Pancreas (tissue), 10 donors: ENCODE results near the gene ZMYND8. TPM values are rescaled to one million over a fixed set of nuclear protein-coding genes. Genes with fewer than 3 reads are reported as not detected.

ENCODE experiments used
- ATAC-seq, 4 donors: fragments of 200-7000 bp; cut with Tn5 transposase; one replicate each; pipeline versions ENCODE4 v1.8.0 to v1.9.1; 2020; ENCODE audit warnings: mild to moderate bottlenecking in 4 of 4, moderate library complexity in 4 of 4
- DNase-seq, 6 donors: peaks; one replicate each; pipeline ENCODE4 v3.0.0-alpha.2; 2020
- FAIRE-seq: peaks from 2 replicates; lab custom pipeline; 2012; peaks lifted over from hg19 to GRCh38; lab: Jason Lieb, UNC
- H3K27ac ChIP-seq, 4 donors: fragments of 200-600 bp; sonication (generic); 1 replicate in 3 of 4; 2 replicates in 1 of 4; pipeline versions ENCODE4 v1.5.0 to v1.8.0; 2020
- H3K27me3 ChIP-seq, 4 donors: fragments of 200-600 bp; one replicate each; pipeline ENCODE4 v1.8.0; 2021
- H3K36me3 ChIP-seq, 3 donors: fragments of 200-600 bp; sonication (generic) in 1 of 3; one replicate each; pipeline versions ENCODE4 v1.5.0 to v1.8.0; 2020 to 2021
- H3K4me1 ChIP-seq, 3 donors: fragments of 200-600 bp; one replicate each; pipeline ENCODE4 v1.8.0; 2021
- H3K4me3 ChIP-seq, 4 donors: fragments of 200-600 bp; sonication (generic) in 2 of 4; one replicate each; pipeline versions ENCODE4 v1.5.0 to v1.8.0; 2020 to 2021
- H3K9me3 ChIP-seq, 4 donors: fragments of 200-600 bp; one replicate each; pipeline ENCODE4 v1.8.0; 2021
- WGBS, 2 donors: extraction: QIAGEN DNeasy Blood & Tissue Kit; methylation state at CpG; one replicate each; pipeline ENCODE4 v1.1.7; 2013; 5-methylcytosine and 5-hydroxymethylcytosine counted together
- intact Hi-C, 3 donors: fragments of 100-400 bp; cut with DNase I; formaldehyde crosslinking; loops; one replicate each; pipeline versions ENCODE4 v1.11.1 to v1.14.2; 2022
- polyA plus RNA-seq, 2 donors: library from polyadenylated mRNA; stranded (reverse); fragments of 200-250 nt; gene quantifications; one replicate each; pipeline ENCODE4 v1.2.3, GENCODE V29; 2013
- total RNA-seq, 6 donors: library from RNA; stranded (reverse); fragmentation: NEBNext Ultra II Directional in 4 of 6; extraction: Animal tissue kit (Norgen Biotek cat#: 25700) in 4 of 6; gene quantifications; one replicate each; pipeline versions ENCODE4 v1.2.1 to v1.2.4, GENCODE V29; 2021 to 2023
- TF ChIP-seq, protein P1 (sequence below), 4 donors: fragments of 200-600 bp; sonication (generic) in 3 of 4; IDR thresholded peaks; one replicate each; pipeline versions ENCODE4 v1.5.0 to v1.8.0; 2021; ENCODE audit warnings: antibody characterized with exemption in 4 of 4
- donor health status: healthy with polysubstance abuse.
- donor health status: DM: no; HTN: no; CAD: no; lungs with moderate emphysema.
- donor health status: DM: no; HTN: no; CAD: no.
- donor health status: control.
- donor health status: control.
- donor health status: Bipolar disorder and iron deficiency.
- donor health status: DM: yes; HTN: yes; CAD: no.
- donor health status: DM: no; HTN: no; CAD: no.
- donor health status: DM: no; HTN: no; CAD: no.
- donor health status: DM: yes; HTN: yes; CAD: no.

Gene ZMYND8
- total and polyA plus RNA-seq, 8 donors: 10.8 to 25.6 (median 17.2) TPM

DNA sequence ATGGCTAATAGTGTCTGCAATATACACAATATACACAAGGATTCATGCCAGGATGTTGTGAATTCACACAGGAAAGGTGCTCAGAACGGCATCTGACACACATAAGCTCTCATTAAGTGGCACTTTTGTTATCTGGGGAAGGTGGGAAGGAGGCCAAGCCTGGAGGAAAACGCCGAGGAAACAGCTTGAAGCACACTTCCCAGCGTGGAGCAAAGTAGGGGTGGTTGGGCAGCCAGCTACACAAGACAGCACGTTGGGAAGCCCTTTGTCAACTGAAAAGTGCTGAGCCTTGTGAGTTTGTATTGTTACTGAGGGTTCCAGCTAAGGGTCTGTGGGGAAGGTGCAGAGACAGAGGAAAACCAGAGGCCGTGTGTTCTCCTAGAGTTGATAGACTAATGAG is 181.0 kb downstream of the ZMYND8 start:
- FAIRE-seq: no peak
- no peak for ATAC-seq
- intact Hi-C loops: no loop called here
- 21 to 26% methylated on average over 6 of the region's 6 CpGs for WGBS, 2 donors
- Histone ChIP-seq H3K27me3 (no peaks in the 10 kb centered on the region), H3K4me1 (no peaks in the 10 kb centered on the region), H3K4me3 (no peak overlapping the region), H3K9me3 (no peaks in the 10 kb centered on the region), H3K36me3 (no peaks in the 10 kb centered on the region), H3K27ac (no peak overlapping the region)
- no peak for DNase-seq
- TF ChIP-seq, protein P1, sequence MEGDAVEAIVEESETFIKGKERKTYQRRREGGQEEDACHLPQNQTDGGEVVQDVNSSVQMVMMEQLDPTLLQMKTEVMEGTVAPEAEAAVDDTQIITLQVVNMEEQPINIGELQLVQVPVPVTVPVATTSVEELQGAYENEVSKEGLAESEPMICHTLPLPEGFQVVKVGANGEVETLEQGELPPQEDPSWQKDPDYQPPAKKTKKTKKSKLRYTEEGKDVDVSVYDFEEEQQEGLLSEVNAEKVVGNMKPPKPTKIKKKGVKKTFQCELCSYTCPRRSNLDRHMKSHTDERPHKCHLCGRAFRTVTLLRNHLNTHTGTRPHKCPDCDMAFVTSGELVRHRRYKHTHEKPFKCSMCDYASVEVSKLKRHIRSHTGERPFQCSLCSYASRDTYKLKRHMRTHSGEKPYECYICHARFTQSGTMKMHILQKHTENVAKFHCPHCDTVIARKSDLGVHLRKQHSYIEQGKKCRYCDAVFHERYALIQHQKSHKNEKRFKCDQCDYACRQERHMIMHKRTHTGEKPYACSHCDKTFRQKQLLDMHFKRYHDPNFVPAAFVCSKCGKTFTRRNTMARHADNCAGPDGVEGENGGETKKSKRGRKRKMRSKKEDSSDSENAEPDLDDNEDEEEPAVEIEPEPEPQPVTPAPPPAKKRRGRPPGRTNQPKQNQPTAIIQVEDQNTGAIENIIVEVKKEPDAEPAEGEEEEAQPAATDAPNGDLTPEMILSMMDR (IDR thresholded peaks at IDR 0.05): no peak

DNA sequence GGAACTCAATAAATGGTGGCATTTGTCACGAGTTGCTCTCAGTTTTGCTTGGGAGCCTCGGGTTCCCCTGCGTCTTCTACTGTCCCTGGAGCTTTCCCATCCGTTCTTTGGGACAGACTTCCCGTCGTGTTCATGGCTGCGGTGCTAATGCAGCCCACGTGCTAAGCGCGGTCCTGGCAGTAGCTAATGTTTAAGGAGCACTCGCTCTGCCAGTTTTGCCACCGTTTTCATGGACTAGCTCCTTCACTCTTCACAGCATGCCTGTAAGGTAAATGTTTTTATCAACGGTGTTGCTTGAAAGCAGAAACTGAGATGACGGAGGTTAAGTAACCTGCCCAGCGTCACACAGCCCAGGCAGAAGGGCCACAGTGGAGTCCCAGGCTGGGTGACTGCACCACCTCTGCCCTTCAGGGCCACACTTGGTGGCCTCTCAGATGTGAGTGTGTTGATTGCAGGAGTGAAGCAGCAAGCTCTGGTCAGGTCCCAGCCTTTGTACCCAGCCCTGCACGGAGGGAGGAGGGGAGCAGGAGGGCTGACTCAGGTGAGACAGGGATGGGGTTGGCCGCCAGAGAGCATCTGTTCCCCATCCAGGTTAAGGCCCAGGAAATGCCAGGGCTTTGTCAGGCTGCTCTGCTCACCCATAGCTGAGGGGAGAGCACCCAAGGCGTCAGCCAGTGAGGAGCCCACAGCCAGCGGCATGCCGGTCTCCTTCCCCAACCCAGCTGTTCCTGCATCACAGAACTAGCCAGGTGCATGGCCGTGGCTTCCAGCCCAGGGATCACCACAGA is 181.8 kb downstream of the ZMYND8 start:
- intact Hi-C loops: no loop called here
- Histone ChIP-seq H3K27me3 (no peaks in the 10 kb centered on the region), H3K4me3 (no peak overlapping the region), H3K27ac (no peak overlapping the region), H3K4me1 (no peaks in the 10 kb centered on the region), H3K9me3 (no peaks in the 10 kb centered on the region), H3K36me3 (no peaks in the 10 kb centered on the region)
- WGBS, 2 donors: 56 to 57% methylated on average over 21 of the region's 21 CpGs
- TF ChIP-seq, protein P1 (IDR thresholded peaks at IDR 0.05): no peak
- no peak for DNase-seq
- FAIRE-seq: no peak
- ATAC-seq: no peak

DNA sequence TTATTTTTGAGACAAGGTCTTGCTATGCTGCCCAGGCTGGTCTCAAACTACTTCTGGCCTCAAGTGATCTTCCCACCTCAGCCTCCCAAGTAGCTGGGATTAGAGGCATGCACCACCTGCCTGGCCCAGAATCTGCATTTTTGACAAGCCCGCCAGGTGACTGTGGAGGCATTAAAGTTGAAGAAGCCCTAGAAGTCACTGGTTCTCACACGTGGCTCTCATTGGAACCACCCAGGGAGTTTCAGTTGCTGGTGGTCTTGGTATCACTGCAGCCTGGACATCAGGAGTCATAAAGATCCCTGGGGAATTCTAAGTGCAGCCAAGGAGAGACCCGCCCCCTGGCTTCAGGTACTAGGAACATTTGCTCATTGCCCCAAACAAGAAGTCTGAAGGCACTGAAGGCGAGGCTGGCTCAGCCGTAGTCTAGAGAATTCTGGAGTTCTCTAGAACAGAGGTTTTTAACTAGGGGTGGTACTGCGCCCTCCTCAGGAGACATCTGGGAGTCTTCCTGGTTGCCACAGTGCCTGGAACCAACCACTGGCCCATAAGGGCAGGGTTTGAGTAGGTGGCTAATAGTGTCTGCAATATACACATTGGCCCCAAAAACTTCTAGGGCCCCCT is 182.8 kb downstream of the ZMYND8 start:
- 71 to 76% methylated on average over 6 of the region's 6 CpGs for WGBS, 2 donors
- Histone ChIP-seq H3K27me3 (no peaks in the 10 kb centered on the region), H3K4me3 (no peak overlapping the region), H3K27ac (no peak overlapping the region), H3K9me3 (no peaks in the 10 kb centered on the region), H3K36me3 (no peaks in the 10 kb centered on the region), H3K4me1 (no peaks in the 10 kb centered on the region)
- DNase-seq (no peak), FAIRE-seq (no peak), ATAC-seq (no peak)
- TF ChIP-seq, protein P1 (IDR thresholded peaks at IDR 0.05): no peak
- intact Hi-C loops: no loop called here

DNA sequence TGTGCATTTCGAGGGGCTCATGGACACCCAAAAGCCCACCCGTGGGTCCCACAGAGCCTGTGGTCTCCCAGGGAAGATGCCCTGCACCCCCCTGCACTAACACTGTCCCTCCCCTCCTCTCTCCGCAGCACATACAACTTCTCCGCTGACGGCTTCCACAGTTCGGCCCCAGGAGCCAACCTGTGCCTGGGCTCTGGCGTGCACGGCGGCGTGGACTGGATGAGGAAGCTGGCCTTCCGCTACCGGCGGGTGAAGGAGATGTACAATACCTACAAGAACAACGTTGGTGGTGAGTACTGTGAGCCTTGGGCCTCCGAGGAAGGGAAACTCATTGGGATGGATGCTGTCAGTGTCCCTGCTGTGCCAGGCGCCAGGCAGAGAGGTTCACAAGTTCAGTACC is 183.9 kb downstream of the ZMYND8 start:
- TF ChIP-seq, protein P1 (IDR thresholded peaks at IDR 0.05): no peak
- H3K27ac ChIP-seq: no peak overlapping the region
- 73 to 77% methylated on average over 16 of the region's 16 CpGs for WGBS, 2 donors
- no peak overlapping the region for H3K4me3 ChIP-seq
- intact Hi-C loops: no loop called here
- FAIRE-seq: no peak
- no peaks in the 10 kb centered on the region for H3K4me1 ChIP-seq
- H3K27me3 ChIP-seq: no peaks in the 10 kb centered on the region
- ATAC-seq: no peak
- no peaks in the 10 kb centered on the region for H3K36me3 ChIP-seq
- DNase-seq: no peak
- H3K9me3 ChIP-seq: no peaks in the 10 kb centered on the region

DNA sequence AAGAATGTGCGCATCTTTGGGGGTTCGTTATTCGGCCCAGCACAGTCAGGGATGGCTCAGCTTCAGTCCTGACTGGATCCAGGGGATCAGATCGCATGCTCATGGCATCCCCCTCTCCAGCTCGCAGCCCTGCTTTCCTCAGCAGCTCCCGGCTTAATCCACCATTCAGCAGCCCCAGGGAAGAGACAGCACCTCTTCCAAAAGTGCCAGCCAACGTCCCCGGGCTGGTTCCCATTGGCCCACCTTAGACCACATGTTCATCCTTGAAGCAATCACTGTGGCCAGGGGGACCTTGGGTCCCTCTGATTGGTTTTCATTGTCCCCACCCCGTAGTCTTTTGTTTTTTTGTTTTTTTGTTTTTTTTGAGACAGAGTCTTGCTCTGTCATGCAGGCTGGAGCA is 188.7 kb downstream of the ZMYND8 start:
- no peaks in the 10 kb centered on the region for H3K9me3 ChIP-seq
- ATAC-seq: no peak
- no peak overlapping the region for H3K27ac ChIP-seq
- no peaks in the 10 kb centered on the region for H3K27me3 ChIP-seq
- TF ChIP-seq, protein P1 (IDR thresholded peaks at IDR 0.05): no peak
- H3K36me3 ChIP-seq: no peaks in the 10 kb centered on the region
- H3K4me3 ChIP-seq: no peak overlapping the region
- FAIRE-seq: no peak
- no peak for DNase-seq
- 77 to 82% methylated on average over 9 of the region's 9 CpGs for WGBS, 2 donors
- intact Hi-C loops: no loop called here
- H3K4me1 ChIP-seq: no peaks in the 10 kb centered on the region
